Uterus (tissue), 4 donors: Measurements from ENCODE around the gene MBD5. TPM values are rescaled to one million over a fixed set of nuclear protein-coding genes. Genes with fewer than 3 reads are reported as not detected.
"Not testable (repeated sequence)": the region's sequence is repeated elsewhere in the genome, so short reads cannot be mapped to it uniquely, and the experiment has no call there.

Experiments used
- DNase-seq, 2 donors: peaks; one replicate each; pipeline ENCODE4 v3.0.0-alpha.2; 2019 to 2020
- H3K27ac ChIP-seq, 2 donors: fragments of 200-600 bp; sonication (generic); 1 replicate in 1 of 2; 2 replicates in 1 of 2; pipeline ENCODE4 v1.5.1; 2016 to 2018
- H3K27me3 ChIP-seq, 2 donors: fragments of 200-600 bp; sonication (generic); one replicate each; pipeline ENCODE4 v1.5.1; 2018 to 2019; ENCODE audit warnings: control low read depth in 1 of 2
- H3K36me3 ChIP-seq, 2 donors: fragments of 200-600 bp; sonication (generic); one replicate each; pipeline ENCODE4 v1.5.1; 2019; ENCODE audit warnings: control low read depth in 1 of 2
- H3K4me1 ChIP-seq, 2 donors: fragments of 200-600 bp; sonication (generic); one replicate each; pipeline ENCODE4 v1.5.1; 2018 to 2019; ENCODE audit warnings: control low read depth in 1 of 2
- H3K4me3 ChIP-seq, 2 donors: fragments of 200-600 bp; sonication (generic); 1 replicate in 1 of 2; 2 replicates in 1 of 2; pipeline ENCODE4 v1.5.1; 2018 to 2019; ENCODE audit warnings: mild to moderate bottlenecking in 1 of 2
- H3K9me3 ChIP-seq, 2 donors: fragments of 200-600 bp; sonication (generic); one replicate each; pipeline ENCODE4 v1.5.1; 2019; ENCODE audit warnings: control low read depth in 1 of 2
- POLR2A ChIP-seq, 2 donors: fragments of 450-650 bp; IDR thresholded peaks; one replicate each; pipeline ENCODE4 v1.6.1; 2016; ENCODE audit warnings: antibody characterized with exemption in 2 of 2, mild to moderate bottlenecking in 1 of 2, moderate library complexity in 1 of 2
- intact Hi-C: fragments of 100-400 bp; cut with DNase I; formaldehyde crosslinking; loops from one replicate; pipeline ENCODE4 v1.15.1; 2023; ENCODE audit warnings: low total_unique reads
- total RNA-seq, 4 donors: library from RNA; depleted of rRNA in 3 of 4; stranded (reverse); fragments of >200 nt in 3 of 4; gene quantifications; one replicate each; pipeline versions ENCODE4 v1.1.0 to v1.2.4, GENCODE V29; 2014 to 2023
- TF ChIP-seq, protein P1 (sequence below), 4 experiments: fragments of 200-600 bp in 2 of 4; fragments of 450-650 bp in 2 of 4; sonication (generic) in 2 of 4; IDR thresholded peaks; one replicate each; pipeline ENCODE4 v1.5.1; 2016 to 2019; ENCODE audit warnings: antibody characterized with exemption in 4 of 4, mild to moderate bottlenecking in 2 of 4, moderate library complexity in 1 of 4
- donor health status: DM: yes; HTN: yes; CAD: no.

MBD5 gene
- total RNA-seq, 4 donors from 2014 or later = 17.4 to 77.9 (median 51.5) TPM

DNA sequence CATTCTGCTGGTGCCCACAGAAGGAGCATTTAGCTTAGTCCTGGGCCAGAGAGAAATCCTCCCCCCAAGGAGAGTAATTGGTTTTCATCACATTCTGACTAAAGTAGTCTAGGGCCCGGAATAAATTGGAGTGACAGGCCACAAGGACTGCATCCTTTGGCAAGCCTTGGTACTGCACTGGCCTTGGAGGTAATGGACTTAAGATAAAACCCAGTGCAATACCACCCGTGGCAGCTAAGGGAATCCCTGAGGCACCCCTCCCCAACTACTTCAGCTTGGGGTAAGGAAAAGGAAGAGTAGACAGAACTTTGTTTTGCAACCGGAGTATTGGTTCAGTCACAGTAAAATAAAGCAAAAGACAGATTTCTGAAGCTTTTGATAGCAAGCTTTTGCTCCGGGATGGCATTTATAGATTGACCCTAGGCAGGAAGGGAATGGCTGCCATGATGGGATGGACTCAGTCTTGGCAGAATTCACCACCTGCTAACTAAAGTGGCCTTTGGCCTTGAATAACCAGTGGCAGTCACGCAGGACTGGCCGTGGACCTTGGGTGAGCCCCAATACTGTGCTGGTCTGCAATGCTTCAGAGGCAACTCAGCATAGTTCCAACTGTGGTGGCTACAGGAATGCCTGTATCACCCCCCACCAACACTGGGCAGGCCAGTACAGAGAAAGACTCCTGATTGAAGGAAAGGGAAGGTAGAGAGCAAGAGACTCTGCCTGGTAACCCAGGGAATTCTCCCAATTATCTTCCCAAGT lies 14.5 kb upstream of the MBD5 start:
- no peak for DNase-seq
- H3K4me3 ChIP-seq = no peak overlapping the region
- intact Hi-C loops = no loop called here
- no peaks in the 10 kb centered on the region for H3K4me1 ChIP-seq
- no peak overlapping the region for H3K27ac ChIP-seq
- no peaks in the 10 kb centered on the region for H3K27me3 ChIP-seq
- TF ChIP-seq, protein P1, sequence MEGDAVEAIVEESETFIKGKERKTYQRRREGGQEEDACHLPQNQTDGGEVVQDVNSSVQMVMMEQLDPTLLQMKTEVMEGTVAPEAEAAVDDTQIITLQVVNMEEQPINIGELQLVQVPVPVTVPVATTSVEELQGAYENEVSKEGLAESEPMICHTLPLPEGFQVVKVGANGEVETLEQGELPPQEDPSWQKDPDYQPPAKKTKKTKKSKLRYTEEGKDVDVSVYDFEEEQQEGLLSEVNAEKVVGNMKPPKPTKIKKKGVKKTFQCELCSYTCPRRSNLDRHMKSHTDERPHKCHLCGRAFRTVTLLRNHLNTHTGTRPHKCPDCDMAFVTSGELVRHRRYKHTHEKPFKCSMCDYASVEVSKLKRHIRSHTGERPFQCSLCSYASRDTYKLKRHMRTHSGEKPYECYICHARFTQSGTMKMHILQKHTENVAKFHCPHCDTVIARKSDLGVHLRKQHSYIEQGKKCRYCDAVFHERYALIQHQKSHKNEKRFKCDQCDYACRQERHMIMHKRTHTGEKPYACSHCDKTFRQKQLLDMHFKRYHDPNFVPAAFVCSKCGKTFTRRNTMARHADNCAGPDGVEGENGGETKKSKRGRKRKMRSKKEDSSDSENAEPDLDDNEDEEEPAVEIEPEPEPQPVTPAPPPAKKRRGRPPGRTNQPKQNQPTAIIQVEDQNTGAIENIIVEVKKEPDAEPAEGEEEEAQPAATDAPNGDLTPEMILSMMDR (IDR thresholded peaks at IDR 0.05) = no peak
- no peak for TF ChIP-seq POLR2A (IDR thresholded peaks at IDR 0.05)
- no peaks in the 10 kb centered on the region for H3K9me3 ChIP-seq
- no peaks in the 10 kb centered on the region for H3K36me3 ChIP-seq

DNA sequence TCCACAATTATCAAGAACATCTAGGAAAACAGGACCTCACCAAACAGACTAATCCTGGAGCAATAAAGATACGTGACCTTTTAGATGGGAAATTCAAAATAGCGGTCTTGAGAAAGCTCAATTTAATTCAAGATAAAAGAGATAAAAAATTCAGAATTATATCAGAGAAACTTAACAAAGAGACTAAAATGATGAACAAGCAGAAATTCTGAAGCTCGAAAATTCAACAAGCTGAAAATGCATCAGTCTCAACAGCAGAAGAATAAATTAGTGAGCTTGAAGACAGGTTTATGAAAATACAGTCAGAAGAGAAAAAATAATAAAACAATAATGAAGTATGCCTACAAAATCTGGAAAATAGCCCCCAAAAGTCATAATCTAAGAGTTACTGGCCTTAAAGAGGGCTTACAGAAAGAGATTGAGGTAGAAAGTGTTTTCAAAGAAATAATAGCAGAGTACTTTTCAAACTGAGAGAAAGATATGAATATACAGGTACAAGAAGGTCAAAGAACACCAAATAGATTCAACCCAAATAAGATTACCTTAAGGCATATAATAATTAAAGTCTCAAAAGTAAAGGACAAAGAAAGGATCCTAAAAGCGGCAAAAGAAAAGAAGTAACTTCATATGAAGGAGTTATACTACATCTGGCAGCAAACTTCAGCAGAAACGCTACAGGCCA lies 13.5 kb upstream of the MBD5 start:
- H3K4me1 ChIP-seq = no peaks in the 10 kb centered on the region
- no peaks in the 10 kb centered on the region for H3K27me3 ChIP-seq
- intact Hi-C loops = no loop called here
- no peak for DNase-seq
- no peak overlapping the region for H3K27ac ChIP-seq
- TF ChIP-seq, protein P1 (IDR thresholded peaks at IDR 0.05) = no peak
- no peak for TF ChIP-seq POLR2A (IDR thresholded peaks at IDR 0.05)
- no peaks in the 10 kb centered on the region for H3K36me3 ChIP-seq
- H3K9me3 ChIP-seq = no peaks in the 10 kb centered on the region
- no peak overlapping the region for H3K4me3 ChIP-seq

DNA sequence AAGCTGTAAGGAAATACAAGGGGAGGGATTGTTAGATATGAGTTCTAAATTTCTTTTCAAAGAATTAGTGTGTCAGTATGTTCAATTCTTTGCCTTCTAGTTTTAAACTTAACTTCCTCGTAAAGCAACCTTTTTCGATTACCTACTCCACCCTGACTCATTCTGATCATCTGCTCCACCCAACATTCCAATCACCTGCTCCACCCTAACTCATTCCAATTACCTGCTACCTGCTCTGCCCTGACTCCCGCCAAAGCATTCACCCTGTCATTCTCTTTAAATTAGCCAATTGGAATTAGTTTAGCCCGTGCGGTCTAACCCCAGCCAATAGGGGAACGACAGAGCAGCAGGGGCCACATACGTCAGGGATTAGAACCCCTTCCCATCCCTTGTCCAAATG lies 12.5 kb upstream of the MBD5 start:
- intact Hi-C loops, H3K4me1 ChIP-seq, H3K9me3 ChIP-seq: not testable (repeated sequence)

DNA sequence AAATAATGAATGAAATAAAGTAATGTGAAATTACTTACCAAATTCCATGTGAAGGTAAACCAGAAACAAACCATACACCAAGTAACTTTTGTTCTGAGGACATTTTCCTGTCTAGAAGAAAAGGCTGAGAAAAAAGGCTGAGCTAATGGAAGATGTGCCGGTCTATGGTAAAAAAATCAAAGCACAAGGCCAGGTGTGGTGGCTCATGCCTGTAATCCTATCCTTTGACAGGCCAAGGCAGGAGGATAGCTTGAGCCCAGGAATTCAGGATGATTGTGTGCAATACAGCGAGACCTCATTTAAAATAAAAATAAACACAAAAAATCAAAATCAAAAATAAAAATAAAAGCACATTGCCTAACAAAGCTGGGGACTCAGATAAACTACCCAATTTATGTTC lies 7.0 kb upstream of the MBD5 start:
- TF ChIP-seq, protein P1 (IDR thresholded peaks at IDR 0.05) = no peak
- no peak for TF ChIP-seq POLR2A (IDR thresholded peaks at IDR 0.05)
- intact Hi-C loops = no loop called here
- no peak for DNase-seq
- Histone ChIP-seq H3K4me1 (peaks cover 0 to 3% of the 10 kb centered on the region in 2 donors), H3K27me3 (no peaks in the 10 kb centered on the region), H3K4me3 (no peak overlapping the region), H3K27ac (no peak overlapping the region), H3K9me3 (no peaks in the 10 kb centered on the region), H3K36me3 (no peaks in the 10 kb centered on the region)

More for the DNA sequence above, 12.5 kb upstream of the MBD5 start:
- DNase-seq, H3K27ac ChIP-seq, H3K4me3 ChIP-seq, H3K27me3 ChIP-seq, H3K36me3 ChIP-seq: not testable (repeated sequence)

DNA sequence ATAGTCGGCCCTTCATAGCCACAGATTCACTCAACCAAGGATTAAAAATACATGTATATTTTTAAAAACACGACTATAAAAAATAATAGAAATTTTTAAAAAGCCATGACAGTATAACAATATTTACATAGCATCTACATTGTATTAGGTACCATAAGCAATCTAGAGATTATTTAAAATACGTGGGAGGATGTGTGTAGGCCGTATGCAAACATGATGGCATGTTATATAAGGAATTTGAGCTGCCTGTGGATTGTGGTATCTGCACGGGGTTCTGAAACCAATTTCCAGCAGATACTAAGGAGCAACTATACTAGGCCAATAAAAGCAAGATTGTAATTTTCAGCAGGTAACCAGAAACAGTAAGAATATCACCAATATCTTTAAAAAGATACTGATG lies 6.3 kb upstream of the MBD5 start:
- DNase-seq = no peak
- Histone ChIP-seq H3K27ac (no peak overlapping the region), H3K4me1 (peaks cover 0 to 7% of the 10 kb centered on the region in 2 donors), H3K9me3 (no peaks in the 10 kb centered on the region), H3K27me3 (no peaks in the 10 kb centered on the region), H3K36me3 (no peaks in the 10 kb centered on the region), H3K4me3 (no peak overlapping the region)
- TF ChIP-seq, protein P1 (IDR thresholded peaks at IDR 0.05) = no peak
- no peak for TF ChIP-seq POLR2A (IDR thresholded peaks at IDR 0.05)
- intact Hi-C loops = no loop called here
